Right hindlimb (tissue), 1 donor: ENCODE measurements around the gene LRRC45.

ENCODE experiments used
- DNase-seq: peaks from one replicate; pipeline ENCODE4 v3.0.0-alpha.2; 2018

The LRRC45 gene

DNA sequence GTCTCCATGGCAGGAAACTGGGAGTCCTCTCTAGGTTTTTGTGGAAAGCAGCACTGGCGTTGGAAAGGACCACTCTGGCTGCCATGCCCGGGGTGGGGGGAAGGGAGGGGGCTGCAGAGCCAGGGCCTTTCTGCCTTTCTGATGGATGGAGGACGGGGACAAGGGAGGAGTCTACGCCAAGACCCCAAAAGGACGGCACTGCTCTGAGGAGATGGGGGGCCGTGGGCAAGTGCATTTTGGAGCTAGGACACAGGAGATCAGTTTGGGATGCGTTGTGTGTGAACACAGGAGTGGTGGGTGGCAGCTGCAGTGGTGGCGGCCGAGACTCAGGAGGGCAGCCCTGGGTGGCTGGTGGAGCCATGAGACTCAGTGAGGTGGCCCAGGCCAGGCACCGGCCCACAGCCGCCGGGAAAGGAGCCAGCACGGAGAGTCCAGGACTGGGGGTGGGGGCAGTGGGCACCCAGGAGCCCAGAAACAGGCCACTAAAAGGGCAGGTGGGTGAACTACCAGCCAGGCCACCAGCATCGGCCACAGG, 2.5 kb upstream of the LRRC45 start:
- no peak for DNase-seq

DNA sequence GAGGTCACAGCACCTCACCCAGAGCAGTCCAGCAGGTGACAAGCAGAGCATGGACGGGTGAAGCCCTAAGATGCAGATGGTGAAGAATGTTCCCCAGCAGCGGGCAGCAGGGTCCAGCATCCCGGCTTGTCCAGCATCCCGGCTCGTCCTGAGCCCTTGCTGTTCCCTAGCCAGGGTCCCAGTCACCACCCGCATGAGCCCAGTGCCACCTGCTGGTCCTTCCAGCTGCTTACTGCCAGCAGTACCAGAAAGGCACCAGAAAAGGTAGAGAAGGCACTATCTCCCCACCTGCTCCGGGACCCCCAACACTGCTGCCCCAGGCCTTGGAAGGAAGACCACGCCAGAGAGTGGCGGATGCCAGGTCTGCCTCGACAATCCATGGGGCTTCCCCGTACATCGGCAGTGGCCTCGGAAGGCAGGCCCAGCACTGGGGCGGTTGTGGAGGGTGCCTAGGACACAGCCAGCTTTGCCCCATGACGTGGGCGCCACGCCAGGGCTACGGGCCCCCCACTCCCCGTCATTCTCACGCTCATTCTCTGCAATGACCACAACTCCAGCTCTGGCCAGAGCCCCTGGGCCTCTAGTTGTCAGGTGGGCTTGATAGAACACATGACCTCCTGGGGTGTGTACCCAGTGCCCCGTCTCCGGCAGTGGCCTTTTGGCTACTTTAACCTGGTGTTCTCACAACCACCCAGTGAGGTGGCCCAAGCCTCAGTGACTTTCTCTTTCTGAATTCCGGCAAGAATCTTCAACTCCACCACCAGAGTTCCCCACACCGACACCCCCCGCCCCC, 1.8 kb upstream of the LRRC45 start:
- peak; percentile 80 for DNase-seq

DNA sequence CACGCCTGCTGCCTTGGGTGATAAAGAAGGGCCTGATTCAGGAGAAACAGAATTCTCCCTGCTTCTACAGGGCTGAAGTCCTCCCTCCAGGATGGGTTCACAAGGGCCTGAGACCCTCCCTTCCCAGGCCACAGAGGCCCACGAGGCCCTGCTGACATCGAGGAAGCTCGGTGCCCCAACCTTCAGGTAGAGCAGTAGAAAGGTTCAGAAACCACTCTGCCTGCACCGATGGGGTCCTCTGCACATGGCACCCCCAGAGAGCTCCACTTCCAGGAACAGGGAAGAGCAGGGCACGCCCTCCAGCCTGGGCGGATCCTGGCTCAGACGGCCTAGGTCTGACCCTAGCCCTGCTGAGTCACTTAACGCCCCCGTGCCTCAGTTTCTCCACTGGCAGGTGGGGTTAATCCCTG, 1.2 kb upstream of the LRRC45 start:
- no peak for DNase-seq

GRCh38 chr17:82022310-82022980, 660 bp upstream of the LRRC45 start, which contains the start of gene CENPX:
Gene CENPX (minus strand): TSS chr17:82022878. CDS start chr17:82022861, 17 bp downstream.
- DNase-seq, result no peak

GRCh38 chr17:82023447-82024241, 539 bp downstream of the LRRC45 start:
- no peak for DNase-seq

DNA sequence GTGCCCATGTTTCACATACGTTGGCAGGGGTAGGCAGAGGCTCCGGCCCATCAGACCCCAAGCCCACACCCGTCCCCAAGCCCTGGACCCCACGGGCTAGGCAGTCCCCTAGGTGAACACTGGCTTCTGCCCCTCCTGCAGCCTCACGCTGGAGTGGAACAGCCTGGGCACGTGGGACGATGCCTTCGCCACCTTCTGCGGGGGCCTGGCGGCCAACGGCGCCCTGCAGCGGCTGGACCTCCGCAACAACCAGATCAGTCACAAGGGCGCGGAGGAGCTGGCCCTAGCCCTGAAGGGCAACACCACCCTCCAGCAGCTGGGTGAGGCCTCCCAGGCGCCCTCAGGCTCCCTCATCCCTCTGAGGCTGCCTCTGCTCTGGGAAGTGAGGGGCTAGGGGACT, 1.8 kb downstream of the LRRC45 start:
- no peak for DNase-seq

DNA sequence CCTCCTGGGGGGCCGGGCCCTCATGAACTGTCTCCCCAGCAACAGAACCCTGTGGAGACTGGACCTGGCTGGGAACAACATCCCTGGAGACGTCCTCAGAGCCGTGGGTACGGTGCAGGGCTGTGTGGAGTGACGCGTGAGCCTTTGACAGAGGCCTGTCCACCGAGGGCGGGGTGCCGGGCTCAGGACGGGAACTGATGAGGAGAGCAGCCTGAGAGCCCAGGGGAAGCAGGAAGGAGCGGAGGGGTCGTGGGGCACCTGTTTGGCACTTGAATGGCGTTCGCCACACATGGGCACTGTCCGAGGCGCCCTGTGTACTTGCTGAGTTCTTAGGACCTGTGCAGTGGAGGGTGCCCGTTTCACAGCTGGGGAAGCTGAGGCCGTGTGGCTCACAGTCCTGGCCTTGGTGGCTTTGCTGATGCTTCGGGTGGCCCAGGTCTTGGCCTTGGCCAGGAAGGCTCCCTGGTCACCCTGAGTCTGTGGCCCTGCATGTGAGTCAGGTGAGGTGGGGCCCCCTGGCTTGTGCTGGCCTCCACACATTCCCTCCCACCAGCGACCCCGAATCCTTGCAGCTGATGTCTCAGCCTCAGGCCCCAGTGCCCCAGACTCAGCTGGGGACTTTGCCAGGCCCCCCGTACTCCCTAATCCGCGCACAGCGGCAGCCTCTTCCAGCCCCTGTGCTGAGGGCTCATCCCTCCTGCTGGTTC, 2.4 kb downstream of the LRRC45 start:
- no peak for DNase-seq

- DNase-seq, result no peak
Measured at GRCh38 chr17:82028246-82028645, 5.1 kb downstream of the LRRC45 start.

GRCh38 chr17:82028966-82029365, 5.9 kb downstream of the LRRC45 start:
- no peak for DNase-seq

DNA sequence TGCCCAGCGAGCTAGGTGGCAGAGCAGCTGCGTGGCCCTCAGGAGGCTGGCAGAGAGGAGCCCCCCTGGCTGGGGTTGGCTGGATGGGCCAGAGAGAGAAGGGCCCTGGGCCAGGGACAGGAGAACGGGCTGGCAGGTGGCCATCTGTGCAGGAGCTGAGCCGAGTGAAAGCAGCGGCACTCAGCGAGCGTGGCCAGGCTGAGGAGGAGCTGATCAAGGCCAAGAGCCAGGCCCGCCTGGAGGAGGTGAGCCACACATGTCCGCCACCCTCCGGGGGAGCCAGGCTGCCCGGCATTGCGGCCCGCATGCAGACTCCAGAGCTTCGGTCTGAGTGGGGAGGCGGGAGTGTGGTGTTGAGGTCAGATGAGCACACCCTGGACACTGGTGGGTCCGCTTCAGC, 6.3 kb downstream of the LRRC45 start:
- no peak for DNase-seq

- DNase-seq, result no peak
Measured at GRCh38 chr17:82029990-82030469, 6.9 kb downstream of the LRRC45 start.

GRCh38 chr17:82030470-82031302, 7.6 kb downstream of the LRRC45 start:
- peak; percentile 90 for DNase-seq

- no peak for DNase-seq
Measured at GRCh38 chr17:82031303-82031884, 8.3 kb downstream of the LRRC45 start, which contains the start of gene RAC3. Gene RAC3 (plus strand): TSS chr17:82031678. CDS start chr17:82031762, 84 bp downstream.

- DNase-seq, result no peak
Measured at GRCh38 chr17:82031885-82032627, 9.0 kb downstream of the LRRC45 start.

DNA sequence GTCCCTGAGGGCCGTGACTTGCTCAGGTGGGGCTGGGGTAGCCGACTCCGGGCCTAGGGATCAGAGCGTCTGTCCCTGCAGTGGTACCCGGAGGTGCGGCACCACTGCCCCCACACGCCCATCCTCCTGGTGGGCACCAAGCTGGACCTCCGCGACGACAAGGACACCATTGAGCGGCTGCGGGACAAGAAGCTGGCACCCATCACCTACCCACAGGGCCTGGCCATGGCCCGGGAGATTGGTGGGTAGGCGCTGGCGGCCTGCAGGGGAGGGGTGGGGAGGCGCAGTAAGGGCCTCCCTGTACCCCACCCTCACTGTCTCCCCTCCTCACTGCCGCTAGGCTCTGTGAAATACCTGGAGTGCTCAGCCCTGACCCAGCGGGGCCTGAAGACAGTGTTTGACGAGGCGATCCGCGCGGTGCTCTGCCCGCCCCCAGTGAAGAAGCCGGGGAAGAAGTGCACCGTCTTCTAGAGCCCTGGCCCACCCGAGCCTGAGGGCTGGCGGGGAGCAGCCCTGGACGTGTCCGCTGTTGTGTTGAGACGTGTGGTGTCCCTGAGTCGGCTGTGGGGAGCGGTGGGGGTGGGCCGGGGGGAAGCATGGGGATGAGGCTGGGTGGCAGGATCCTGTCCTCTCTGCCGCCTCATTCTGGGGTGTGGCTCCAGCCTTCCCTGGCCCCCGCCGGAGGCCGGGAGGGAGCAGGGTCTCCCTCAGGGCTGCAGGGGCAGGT, 10.4 kb downstream of the LRRC45 start:
- no peak for DNase-seq

- DNase-seq, result no peak
Measured at GRCh38 chr17:82034371-82035011, 11.4 kb downstream of the LRRC45 start.

DNA sequence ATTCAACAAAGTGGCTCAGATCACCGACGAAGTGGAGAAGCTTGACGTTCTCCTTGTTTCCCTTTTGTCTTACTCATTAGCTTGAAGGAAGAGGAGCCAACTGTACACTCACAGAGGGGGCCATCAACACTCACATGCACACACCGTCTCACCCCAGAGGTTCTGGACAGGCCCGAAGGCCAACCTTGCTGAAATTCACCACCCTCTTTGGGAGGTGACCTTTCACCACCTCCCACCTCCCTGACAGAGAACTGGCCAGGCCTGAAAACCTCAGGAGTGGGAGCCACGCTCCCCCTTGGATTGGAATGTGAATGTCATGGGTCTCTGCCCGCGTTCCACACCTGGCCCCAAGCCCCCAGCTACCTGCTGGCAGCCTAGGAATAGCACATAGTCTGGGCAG, 12.4 kb downstream of the LRRC45 start:
- no peak for DNase-seq

GRCh38 chr17:82035956-82036633, 13.0 kb downstream of the LRRC45 start:
- no peak for DNase-seq
